Measurements from ENCODE around the gene TP53BP1.

Gene TP53BP1

GRCh38 chr15:43465100-43465499 is 27.9 kb downstream of the TP53BP1 start:
- no peak for DNase-seq (ENCODE audit: low read depth)
- TF ChIP-seq CTCF (IDR thresholded peaks at IDR 0.05; ENCODE audit: insufficient read depth, low read depth, low read length, missing control alignments) = no peak
- H3K4me3 ChIP-seq (ENCODE audit: low read depth, low read length) = no peak overlapping the region

- no peak for DNase-seq (ENCODE audit: low read depth)
- no peak for TF ChIP-seq CTCF (IDR thresholded peaks at IDR 0.05; ENCODE audit: insufficient read depth, low read depth, low read length, missing control alignments)
- H3K4me3 ChIP-seq (ENCODE audit: low read depth, low read length) = no peak overlapping the region
Measured at GRCh38 chr15:43463998-43464397, 29.0 kb downstream of the TP53BP1 start.

- DNase-seq (ENCODE audit: low read depth) = no peak
- no peak overlapping the region for H3K4me3 ChIP-seq (ENCODE audit: low read depth, low read length)
- TF ChIP-seq CTCF (IDR thresholded peaks at IDR 0.05; ENCODE audit: insufficient read depth, low read depth, low read length, missing control alignments) = no peak
Measured at GRCh38 chr15:43463507-43463906, 29.4 kb downstream of the TP53BP1 start.

- DNase-seq (ENCODE audit: low read depth) = no peak
- TF ChIP-seq CTCF (IDR thresholded peaks at IDR 0.05; ENCODE audit: insufficient read depth, low read depth, low read length, missing control alignments) = no peak
- H3K4me3 ChIP-seq (ENCODE audit: low read depth, low read length) = no peak overlapping the region
Measured at GRCh38 chr15:43449981-43450380, 43.0 kb downstream of the TP53BP1 start.

DNA sequence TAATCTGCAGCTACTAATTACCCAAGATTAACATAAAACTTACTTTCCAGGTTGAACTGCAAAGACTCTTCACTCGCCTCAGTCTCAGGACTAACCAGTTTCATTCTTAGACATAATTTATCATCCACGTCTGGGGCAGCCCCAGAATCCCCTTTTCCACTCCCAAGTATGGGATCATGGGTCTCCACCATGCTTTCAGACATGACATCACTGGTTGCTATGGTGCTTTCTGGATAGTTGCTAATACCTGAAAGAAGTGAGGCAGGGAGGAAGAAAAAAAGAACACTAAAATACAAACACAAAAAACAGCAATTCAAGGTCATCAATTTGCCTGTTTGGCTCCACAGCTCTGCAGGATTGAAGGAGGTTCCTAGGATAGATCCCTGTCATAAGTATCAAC is 46.6 kb downstream of the TP53BP1 start:
- TF ChIP-seq CTCF (IDR thresholded peaks at IDR 0.05; ENCODE audit: insufficient read depth, low read depth, low read length, missing control alignments) = no peak
- no peak for DNase-seq (ENCODE audit: low read depth)
- no peak overlapping the region for H3K4me3 ChIP-seq (ENCODE audit: low read depth, low read length)

- H3K4me3 ChIP-seq (ENCODE audit: low read depth, low read length) = no peak overlapping the region
- no peak for TF ChIP-seq CTCF (IDR thresholded peaks at IDR 0.05; ENCODE audit: insufficient read depth, low read depth, low read length, missing control alignments)
- peak; percentile 38 for DNase-seq (ENCODE audit: low read depth)
Measured at GRCh38 chr15:43441316-43441715, 51.6 kb downstream of the TP53BP1 start.

- DNase-seq (ENCODE audit: low read depth) = peak; percentile 57
- H3K4me3 ChIP-seq (ENCODE audit: low read depth, low read length) = no peak overlapping the region
- no peak for TF ChIP-seq CTCF (IDR thresholded peaks at IDR 0.05; ENCODE audit: insufficient read depth, low read depth, low read length, missing control alignments)
Measured at GRCh38 chr15:43440721-43441281, 52.2 kb downstream of the TP53BP1 start.

Data from GM12865 (cell line).